Coronary artery (tissue), 2 donors: ENCODE data around the gene PTER.

Experiments used
- DNase-seq: peaks from one replicate; pipeline ENCODE4 v3.0.0-alpha.2; 2017; ENCODE audit warnings: low spot score
- H3K27ac ChIP-seq, 2 donors: fragments of 200-600 bp; sonication (generic); one replicate each; pipeline ENCODE4 v1.5.1; 2016 to 2019
- H3K4me3 ChIP-seq: fragments of 200-600 bp; sonication (generic); 2 replicates; pipeline ENCODE4 v1.5.1; 2016; ENCODE audit warnings: mild to moderate bottlenecking, moderate library complexity
- CTCF ChIP-seq: fragments of 200-600 bp; sonication (generic); IDR thresholded peaks from one replicate; pipeline ENCODE4 v1.5.1; 2019; ENCODE audit warnings: antibody characterized with exemption

Gene PTER

DNA sequence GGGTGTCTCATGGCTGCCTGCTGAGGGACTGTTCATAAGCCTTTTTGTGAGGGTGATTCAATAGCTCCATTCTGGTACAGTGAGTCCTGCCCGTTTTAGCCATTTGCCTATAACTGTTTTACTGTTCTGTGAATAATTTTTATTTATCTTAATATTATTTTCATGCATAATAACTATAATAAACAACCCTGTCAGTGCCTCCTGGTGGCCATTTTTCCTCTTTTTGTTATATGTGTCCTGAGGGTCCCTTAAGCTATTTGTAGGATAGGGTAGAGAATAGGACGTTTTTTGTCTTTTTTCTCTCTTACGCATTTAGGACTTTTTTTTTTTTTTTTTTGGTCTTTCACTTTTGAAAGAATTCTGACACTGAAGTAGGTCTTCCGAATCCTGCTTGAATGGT, 82.0 kb downstream of the PTER start:
- no peak overlapping the region for H3K27ac ChIP-seq
- no peak overlapping the region for H3K4me3 ChIP-seq
- TF ChIP-seq CTCF, result no peak
- DNase-seq, result no peak

DNA sequence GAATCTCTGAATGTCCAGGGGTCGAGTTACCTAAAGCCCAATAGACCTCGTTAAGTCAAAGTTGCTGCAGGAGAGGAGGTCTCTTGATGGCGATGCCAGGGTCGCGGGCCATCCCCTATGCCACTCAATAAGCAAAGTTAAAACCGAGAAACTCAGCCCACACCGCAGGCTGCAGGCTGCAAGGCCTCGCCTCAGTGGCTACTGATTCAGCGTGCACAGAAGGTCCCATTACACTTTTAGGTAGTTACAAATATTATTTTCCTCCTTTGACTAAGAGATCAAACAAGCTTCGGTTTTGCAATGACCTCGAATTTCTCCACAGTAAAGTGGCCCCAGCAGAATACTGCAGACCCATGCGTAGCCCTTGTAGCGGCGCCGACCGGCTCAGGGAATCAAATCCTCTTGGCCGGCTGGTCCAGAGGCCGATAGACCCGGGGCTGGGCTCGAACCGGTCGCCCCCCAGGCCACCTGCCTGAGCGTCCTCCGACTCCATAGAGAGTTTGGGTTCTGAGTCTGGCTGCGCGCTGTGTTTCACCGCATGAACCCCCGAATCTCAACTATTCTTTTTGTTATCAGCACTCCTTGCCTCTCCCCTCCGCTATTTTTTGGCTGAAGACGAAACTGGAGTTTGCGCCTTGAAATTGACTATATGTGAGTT, 82.6 kb downstream of the PTER start:
- H3K4me3 ChIP-seq, result peak overlapping the region; percentile 79
- no peak for TF ChIP-seq CTCF
- DNase-seq, result no peak

DNA sequence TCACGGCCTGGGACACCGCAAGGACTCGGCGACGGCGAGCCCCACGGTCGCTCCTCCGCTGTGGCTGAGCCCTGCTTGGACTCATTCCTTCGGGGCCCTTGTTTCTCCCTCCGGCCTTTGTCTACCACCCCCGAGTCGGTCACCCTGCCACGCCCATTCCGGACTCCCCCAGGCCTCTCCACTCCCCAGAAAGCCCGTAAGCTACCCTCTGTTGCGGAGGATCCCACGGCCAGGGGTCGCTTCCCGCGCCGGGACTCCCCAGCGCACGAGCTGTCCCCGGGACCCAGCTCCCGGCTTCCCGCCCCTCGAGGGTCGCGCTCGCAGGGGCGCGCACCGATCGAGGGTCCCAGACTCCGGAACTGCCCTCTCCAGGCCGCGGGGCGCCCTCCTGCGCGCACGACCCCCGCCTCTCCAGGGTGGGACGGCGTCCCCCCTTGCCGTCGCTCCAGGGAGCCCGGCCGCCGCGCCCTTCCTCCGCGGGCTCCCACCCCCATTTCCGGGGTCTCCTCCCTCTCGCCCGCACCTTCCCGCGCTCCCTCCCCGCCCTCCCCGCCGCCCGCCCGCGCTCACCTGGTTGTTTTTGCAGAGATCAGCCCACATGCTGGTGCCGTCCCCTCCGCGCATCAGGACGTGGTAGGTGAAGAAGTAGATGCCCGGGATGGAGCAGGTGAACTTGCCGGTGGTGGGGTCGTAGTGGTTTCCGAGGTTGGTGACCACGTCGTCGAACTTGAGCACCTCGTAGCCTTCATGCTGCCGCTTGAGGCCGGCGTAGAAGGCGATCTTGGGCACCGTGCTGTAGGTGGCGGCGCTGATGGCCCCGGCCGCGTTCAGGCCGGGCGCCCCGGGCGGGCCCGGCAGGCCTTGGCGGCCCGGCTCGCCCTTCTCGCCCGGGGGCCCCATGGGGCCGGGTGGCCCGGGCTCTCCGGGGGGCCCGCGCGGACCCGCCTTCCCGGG, 83.4 kb downstream of the PTER start:
- no peak for DNase-seq
- no peak for TF ChIP-seq CTCF
- Histone ChIP-seq H3K4me3 (peak overlapping the region; percentile 79), H3K27ac (no peak overlapping the region)

More for the DNA sequence above, 82.6 kb downstream of the PTER start:
- no peak overlapping the region for H3K27ac ChIP-seq

GRCh38 chr10:16520900-16521299, 84.1 kb downstream of the PTER start:
- Histone ChIP-seq H3K4me3 (peak overlapping the region; percentile 79), H3K27ac (no peak overlapping the region)
- no peak for TF ChIP-seq CTCF
- no peak for DNase-seq

DNA sequence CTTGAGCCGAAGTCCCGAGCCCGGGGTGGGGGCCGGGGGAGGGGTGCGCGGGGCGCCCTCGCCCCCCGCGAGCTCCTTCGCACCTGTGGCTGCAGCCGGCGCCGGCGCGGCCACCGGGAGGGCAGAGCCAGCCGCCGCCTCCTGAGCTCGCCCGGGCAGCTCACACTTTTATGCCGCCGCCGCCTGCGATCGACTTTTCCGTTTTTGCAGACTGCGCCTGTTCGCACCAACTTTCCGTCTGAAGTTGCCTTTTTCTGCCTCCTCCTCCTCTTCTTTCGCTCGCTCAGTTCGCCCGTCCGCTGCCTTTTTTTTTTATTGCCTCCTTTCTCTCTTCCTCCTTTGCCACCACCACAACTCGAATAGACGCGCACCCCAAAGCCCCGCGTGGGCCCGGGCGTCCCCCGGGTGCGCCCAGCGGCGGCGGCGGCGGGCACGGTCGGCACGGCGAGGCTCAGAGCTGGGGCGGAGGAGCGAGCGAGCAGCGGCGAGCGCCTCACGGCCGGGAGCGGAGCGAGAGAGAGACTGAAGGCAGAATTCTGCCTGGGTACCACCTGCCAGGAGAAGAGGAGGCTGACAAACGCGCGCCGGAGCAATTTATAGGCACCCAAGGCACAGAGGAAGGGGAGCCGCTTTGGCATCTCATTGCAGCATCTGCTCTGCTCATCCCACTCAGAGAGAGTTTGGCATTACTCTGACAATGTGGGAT, 84.7 kb downstream of the PTER start, which contains the start of gene C1QL3:
Gene C1QL3 (minus strand): TSS at position 569 of the 706 bp plus-strand sequence. CDS start 814 bp downstream, outside the sequence.
- TF ChIP-seq CTCF, result no peak
- Histone ChIP-seq H3K4me3 (peak within 1 kb of the TSS; percentile 79), H3K27ac (no peak within 1 kb of the TSS)
- DNase-seq, result no peak

GRCh38 chr10:16527452-16527851, 90.6 kb downstream of the PTER start:
- H3K4me3 ChIP-seq, result no peak overlapping the region
- no peak overlapping the region for H3K27ac ChIP-seq
- DNase-seq, result no peak
- TF ChIP-seq CTCF, result no peak
